ENCODE measurements around the gene ZMYND8. TPM values are rescaled to one million over a fixed set of nuclear protein-coding genes. Genes with fewer than 3 reads are reported as not detected.
A peak's percentile ranks its signal among the peaks of the same experiment; 100 is the strongest.

Gene ZMYND8
- total RNA-seq, 2 donors from 2014 or later: 22.0 to 35.3 TPM

DNA sequence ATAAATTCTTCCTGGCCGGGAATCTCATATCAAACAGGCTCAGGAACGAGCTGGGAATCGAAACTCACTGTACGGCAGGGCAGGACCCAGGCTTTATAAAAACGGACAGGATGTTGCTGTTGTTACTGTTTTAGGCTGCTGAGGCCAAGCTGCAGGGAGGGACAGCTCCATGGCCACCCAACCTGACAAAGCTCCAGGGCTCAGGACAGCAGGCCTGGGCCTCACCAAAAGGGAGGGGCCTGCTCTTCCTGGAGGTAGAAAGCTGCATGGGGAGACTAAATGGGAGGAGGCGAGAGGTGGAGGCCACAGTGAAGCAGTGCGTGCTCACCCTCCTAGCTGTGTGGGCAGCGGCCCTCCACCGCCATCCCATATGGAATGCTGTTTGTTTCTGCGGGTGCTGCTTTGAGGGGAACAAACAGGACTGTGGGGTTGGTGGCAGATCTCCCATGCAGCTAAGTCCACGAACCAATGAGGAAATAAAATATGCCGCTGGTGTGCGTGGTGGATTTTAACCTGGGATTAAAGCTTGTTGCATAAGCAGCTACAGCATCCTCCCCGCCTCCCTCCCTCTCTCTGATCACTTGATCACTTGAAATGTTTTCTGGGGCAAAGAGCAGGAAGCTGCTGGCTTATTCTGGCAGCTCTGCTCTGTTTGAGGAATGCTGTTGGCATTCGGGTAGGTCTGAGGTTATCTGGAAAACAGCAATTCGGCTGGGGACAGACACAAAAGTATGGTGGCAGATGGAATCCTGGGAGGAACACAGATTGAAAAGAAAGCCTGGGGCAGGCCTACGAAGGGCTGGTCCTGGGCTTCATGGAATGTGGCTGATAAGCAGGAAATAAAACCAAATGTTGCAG lies 2.4 kb upstream of the ZMYND8 start:
- TF ChIP-seq, protein P1, sequence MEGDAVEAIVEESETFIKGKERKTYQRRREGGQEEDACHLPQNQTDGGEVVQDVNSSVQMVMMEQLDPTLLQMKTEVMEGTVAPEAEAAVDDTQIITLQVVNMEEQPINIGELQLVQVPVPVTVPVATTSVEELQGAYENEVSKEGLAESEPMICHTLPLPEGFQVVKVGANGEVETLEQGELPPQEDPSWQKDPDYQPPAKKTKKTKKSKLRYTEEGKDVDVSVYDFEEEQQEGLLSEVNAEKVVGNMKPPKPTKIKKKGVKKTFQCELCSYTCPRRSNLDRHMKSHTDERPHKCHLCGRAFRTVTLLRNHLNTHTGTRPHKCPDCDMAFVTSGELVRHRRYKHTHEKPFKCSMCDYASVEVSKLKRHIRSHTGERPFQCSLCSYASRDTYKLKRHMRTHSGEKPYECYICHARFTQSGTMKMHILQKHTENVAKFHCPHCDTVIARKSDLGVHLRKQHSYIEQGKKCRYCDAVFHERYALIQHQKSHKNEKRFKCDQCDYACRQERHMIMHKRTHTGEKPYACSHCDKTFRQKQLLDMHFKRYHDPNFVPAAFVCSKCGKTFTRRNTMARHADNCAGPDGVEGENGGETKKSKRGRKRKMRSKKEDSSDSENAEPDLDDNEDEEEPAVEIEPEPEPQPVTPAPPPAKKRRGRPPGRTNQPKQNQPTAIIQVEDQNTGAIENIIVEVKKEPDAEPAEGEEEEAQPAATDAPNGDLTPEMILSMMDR (IDR thresholded peaks at IDR 0.05): no peak
- H3K4me1 ChIP-seq: peaks cover 0 to 86% of the 10 kb centered on the region in 2 donors
- H3K9me3 ChIP-seq: no peaks in the 10 kb centered on the region
- H3K4me3 ChIP-seq: no peak overlapping the region
- H3K27me3 ChIP-seq: no peaks in the 10 kb centered on the region
- peak; percentile 91 for DNase-seq (ENCODE audit: low spot score)
- H3K36me3 ChIP-seq: no peaks in the 10 kb centered on the region
- peak overlapping the region; percentile 97 to 99 for H3K27ac ChIP-seq

DNA sequence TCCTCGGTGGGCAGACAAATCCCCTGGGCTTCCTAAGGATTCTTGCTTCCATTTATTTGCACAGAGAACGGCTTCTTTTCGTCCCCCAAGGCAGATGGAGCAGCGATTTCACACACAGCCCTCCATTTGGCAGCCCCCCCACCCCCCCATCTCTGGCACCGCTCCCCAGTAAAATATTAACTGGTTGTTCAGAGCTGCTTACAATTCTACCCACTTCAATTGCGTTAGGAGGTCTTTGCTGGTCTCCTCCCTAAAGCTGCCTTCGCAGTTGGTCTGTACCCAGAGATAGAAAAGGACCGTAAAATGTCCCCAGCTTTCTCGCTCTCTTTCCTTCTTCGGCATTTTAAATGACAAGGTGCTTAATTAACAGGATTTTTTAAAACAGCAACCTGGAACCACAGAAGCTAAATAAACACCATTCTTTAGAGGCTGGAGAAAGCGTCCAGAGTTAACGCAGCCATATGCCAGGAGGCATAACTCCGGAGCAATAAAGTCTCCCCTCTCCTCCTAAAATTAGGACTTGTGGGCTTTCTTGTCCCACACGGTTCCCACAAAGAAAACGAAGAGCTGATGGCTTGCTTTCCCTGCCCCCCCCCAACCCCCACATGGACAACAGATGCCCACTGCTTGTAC lies 1.7 kb upstream of the ZMYND8 start:
- no peak overlapping the region for H3K4me3 ChIP-seq

DNA sequence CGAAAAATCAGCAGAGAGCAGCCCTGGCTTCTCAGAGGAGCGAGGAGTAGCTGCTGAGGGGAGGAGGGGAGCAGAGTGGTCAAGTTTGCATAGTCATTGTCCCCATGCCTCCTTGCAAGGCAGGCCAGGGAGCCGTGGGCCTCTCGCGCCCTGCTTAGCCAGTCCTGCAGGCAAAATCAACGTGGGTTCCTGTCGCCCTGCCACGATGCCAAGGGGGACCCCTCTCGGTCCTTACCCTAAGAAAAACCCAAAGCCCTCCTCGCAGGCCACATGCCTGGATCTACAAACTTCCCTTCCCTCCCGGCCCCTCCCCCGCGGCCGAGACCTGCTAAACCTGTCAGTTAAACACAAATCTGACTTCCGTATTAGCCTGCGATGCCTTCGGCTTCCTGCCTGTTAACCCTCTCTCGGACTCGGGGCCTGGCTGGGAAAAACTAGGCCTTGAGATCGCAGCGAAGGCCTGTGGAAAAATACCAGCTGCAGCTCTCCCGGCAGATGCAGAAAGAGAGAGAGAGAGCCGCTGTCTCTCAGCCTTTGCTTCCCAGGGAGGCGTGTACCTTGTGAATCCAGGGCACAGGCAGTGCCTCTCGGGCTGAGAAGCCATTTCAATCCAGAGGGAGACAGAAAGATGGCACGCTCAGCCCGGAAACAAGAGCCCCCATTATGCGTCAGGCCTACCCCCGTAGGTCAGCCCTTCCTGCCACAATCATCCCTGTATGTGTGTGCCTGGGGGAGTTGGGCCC lies 968 bp upstream of the ZMYND8 start:
- Histone ChIP-seq H3K4me1 (peaks cover 0 to 100% of the 10 kb centered on the region in 2 donors), H3K27ac (peak overlapping the region; percentile 97 to 99), H3K36me3 (no peaks in the 10 kb centered on the region), H3K9me3 (no peaks in the 10 kb centered on the region), H3K4me3 (no peak overlapping the region), H3K27me3 (no peaks in the 10 kb centered on the region)
- peak; percentile 87 for DNase-seq (ENCODE audit: low spot score)
- TF ChIP-seq, protein P1 (IDR thresholded peaks at IDR 0.05): no peak

More for the DNA sequence above, 1.7 kb upstream of the ZMYND8 start:
- no peaks in the 10 kb centered on the region for H3K9me3 ChIP-seq
- H3K27ac ChIP-seq: peak overlapping the region; percentile 97 to 99
- no peak for DNase-seq (ENCODE audit: low spot score)
- H3K36me3 ChIP-seq: no peaks in the 10 kb centered on the region
- no peaks in the 10 kb centered on the region for H3K27me3 ChIP-seq
- peaks cover 0 to 93% of the 10 kb centered on the region in 2 donors for H3K4me1 ChIP-seq
- TF ChIP-seq, protein P1 (IDR thresholded peaks at IDR 0.05): no peak

DNA sequence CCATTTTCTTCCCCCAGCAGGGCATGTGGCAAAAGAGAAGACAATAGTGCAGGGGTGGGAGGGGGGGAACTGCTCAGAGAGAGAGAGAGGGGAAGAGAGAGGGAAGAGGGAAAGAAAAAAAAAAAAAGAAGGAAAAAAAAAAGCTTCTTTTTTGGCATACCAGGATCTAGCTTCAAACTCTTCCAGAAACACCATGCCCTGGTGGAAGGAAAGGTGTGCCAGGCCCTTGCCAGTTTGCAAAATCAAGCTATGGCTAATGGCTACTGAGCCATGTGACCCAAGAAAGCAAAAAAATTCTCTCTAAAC lies 326 bp downstream of the ZMYND8 start:
- Histone ChIP-seq H3K9me3 (no peaks in the 10 kb centered on the region), H3K27me3 (no peaks in the 10 kb centered on the region), H3K4me3 (no peak overlapping the region), H3K27ac (peak overlapping the region; percentile 97 to 99), H3K36me3 (no peaks in the 10 kb centered on the region), H3K4me1 (peaks cover 0 to 100% of the 10 kb centered on the region in 2 donors)
- TF ChIP-seq, protein P1 (IDR thresholded peaks at IDR 0.05): no peak
- DNase-seq (ENCODE audit: low spot score): no peak

DNA sequence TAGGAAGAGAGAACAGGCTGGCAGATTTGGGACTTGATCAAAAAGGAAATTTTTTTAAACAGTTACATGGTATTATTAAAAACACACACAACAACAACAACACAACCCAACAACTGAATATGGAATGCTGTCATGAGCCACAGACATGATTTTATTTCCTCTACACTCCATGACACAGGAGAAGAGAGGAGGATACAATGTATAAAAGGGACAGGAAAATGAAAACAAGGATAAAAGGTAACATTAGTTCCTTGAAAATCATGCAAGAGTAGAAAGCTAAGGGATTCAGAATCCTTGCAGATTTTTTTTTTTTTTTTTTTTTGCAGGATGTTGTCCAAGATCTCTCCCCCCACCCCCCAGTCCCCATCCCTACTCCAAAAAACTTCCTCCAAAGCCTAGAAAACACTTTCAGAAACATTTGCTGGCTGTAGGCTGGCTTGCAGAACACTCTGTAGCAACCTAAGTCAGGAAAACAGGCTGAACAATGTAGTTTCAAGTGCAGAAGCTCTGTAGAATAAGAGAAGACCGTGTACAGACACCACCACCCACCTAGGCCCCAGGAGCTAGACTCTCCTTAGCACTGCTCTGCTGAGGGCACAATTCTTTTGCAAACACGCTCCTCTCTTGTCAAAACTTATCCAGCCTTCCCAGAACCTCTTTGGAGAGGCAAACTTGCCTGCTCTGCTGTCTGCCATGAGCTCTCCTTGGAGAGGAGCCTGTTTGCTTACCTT lies 845 bp downstream of the ZMYND8 start:
- DNase-seq (ENCODE audit: low spot score): no peak
- TF ChIP-seq, protein P1 (IDR thresholded peaks at IDR 0.05): no peak
- no peaks in the 10 kb centered on the region for H3K36me3 ChIP-seq
- H3K4me3 ChIP-seq: peak overlapping the region in 1 of 2 donors; percentile 7
- H3K27me3 ChIP-seq: no peaks in the 10 kb centered on the region
- peak overlapping the region; percentile 97 to 99 for H3K27ac ChIP-seq
- H3K9me3 ChIP-seq: no peaks in the 10 kb centered on the region
- H3K4me1 ChIP-seq: peaks cover 0 to 100% of the 10 kb centered on the region in 2 donors

All from right atrium auricular region (tissue), 2 donors.